Gastroesophageal sphincter (tissue), 4 donors: Measurements from ENCODE around the gene SMIM7. TPM values are rescaled to one million over a fixed set of nuclear protein-coding genes. Genes with fewer than 3 reads are reported as not detected.

Experiments
- ATAC-seq: fragments of 150-250 bp; one replicate; pipeline ENCODE4 v1.9.1; 2016; ENCODE audit warnings: mild to moderate bottlenecking, moderate library complexity
- H3K27ac ChIP-seq, 4 donors: fragments of 200-600 bp; sonication (generic) in 3 of 4; 1 replicate in 3 of 4; 2 replicates in 1 of 4; pipeline ENCODE4 v1.5.1; 2016 to 2019
- H3K27me3 ChIP-seq: fragments of 200-600 bp; sonication (generic); one replicate; pipeline ENCODE4 v1.5.1; 2019
- H3K36me3 ChIP-seq, 2 donors: fragments of 200-600 bp; sonication (generic); one replicate each; pipeline ENCODE4 v1.5.1; 2019; ENCODE audit warnings: control low read depth in 1 of 2
- H3K4me1 ChIP-seq, 3 donors: fragments of 200-600 bp; sonication (generic); 1 replicate in 2 of 3; 2 replicates in 1 of 3; pipeline ENCODE4 v1.5.1; 2016 to 2019; ENCODE audit warnings: control low read depth in 2 of 3
- H3K4me3 ChIP-seq, 2 donors: fragments of 200-600 bp; sonication (generic); one replicate each; pipeline ENCODE4 v1.5.1; 2019; ENCODE audit warnings: mild to moderate bottlenecking in 1 of 2, moderate library complexity in 1 of 2
- H3K9me3 ChIP-seq, 3 donors: fragments of 200-600 bp; sonication (generic); one replicate each; pipeline ENCODE4 v1.5.1; 2017 to 2019; ENCODE audit warnings: control low read depth in 2 of 3
- EP300 ChIP-seq: sonication (generic); formaldehyde crosslinking; IDR thresholded peaks from one replicate; pipeline ENCODE4 v1.6.1; 2017; ENCODE audit warnings: antibody characterized with exemption, mild to moderate bottlenecking
- POLR2A ChIP-seq, 2 donors: fragments of 450-650 bp; IDR thresholded peaks; one replicate each; pipeline ENCODE4 v1.6.1; 2017; ENCODE audit warnings: antibody characterized with exemption in 2 of 2, mild to moderate bottlenecking in 2 of 2, moderate library complexity in 1 of 2
- POLR2AphosphoS5 ChIP-seq: sonication (generic); formaldehyde crosslinking; IDR thresholded peaks from one replicate; pipeline ENCODE4 v1.6.1; 2017; ENCODE audit warnings: antibody characterized with exemption
- WGBS, 2 donors: methylation state at CpG; one replicate each; pipeline ENCODE4 v1.1.5; 2018; ENCODE audit warnings: low coverage in 1 of 2; 5-methylcytosine and 5-hydroxymethylcytosine counted together
- total RNA-seq, 4 donors: library from RNA; depleted of rRNA; stranded (reverse); fragments of >200 nt; gene quantifications; one replicate each; pipeline ENCODE4 v1.1.0, GENCODE V29; 2016
- TF ChIP-seq, protein P1 (sequence below), 4 experiments: fragments of 200-600 bp in 2 of 4; fragments of 450-650 bp in 2 of 4; sonication (generic) in 1 of 4; IDR thresholded peaks; one replicate each; pipeline ENCODE4 v1.5.1; 2017 to 2019; ENCODE audit warnings: antibody characterized with exemption in 4 of 4, mild to moderate bottlenecking in 2 of 4, moderate library complexity in 2 of 4

The SMIM7 gene
- total RNA-seq, 4 donors from 2014 or later, result 73.4 to 112 (median 86.0) TPM

DNA sequence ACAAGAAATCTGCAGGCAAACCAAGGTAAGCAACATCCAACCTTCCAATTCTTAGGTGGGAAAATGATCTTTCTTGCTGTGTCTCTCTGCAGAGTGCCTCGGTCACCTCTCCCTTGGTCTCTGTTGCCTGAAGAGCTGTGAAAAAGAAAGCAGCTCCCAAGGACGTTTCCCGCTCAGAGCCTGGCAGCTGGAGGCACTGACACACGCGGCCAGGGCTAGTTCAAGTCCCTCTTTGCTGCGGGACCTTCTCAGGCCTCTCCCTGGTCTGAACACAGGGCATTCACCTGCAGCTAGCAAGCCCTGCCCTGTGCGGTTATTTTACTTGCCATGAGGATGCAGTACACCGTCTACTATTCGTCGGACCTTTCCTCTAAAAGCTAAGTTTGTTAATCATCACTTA, 35.7 kb downstream of the SMIM7 start:
- H3K9me3 ChIP-seq, result no peaks in the 10 kb centered on the region
- H3K4me1 ChIP-seq, result peaks cover 2 to 76% (median 38%) of the 10 kb centered on the region in 3 donors
- no peaks in the 10 kb centered on the region for H3K27me3 ChIP-seq
- no peak for TF ChIP-seq POLR2A (IDR thresholded peaks at IDR 0.05)
- TF ChIP-seq POLR2AphosphoS5, result no peak
- WGBS, 2 donors, result 42 to 73% methylated on average over 3 to 10 of the region's 10 CpGs
- H3K36me3 ChIP-seq, result peaks cover 0 to 21% of the 10 kb centered on the region in 2 donors
- H3K4me3 ChIP-seq, result no peak overlapping the region
- ATAC-seq, result no peak
- no peak overlapping the region for H3K27ac ChIP-seq

DNA sequence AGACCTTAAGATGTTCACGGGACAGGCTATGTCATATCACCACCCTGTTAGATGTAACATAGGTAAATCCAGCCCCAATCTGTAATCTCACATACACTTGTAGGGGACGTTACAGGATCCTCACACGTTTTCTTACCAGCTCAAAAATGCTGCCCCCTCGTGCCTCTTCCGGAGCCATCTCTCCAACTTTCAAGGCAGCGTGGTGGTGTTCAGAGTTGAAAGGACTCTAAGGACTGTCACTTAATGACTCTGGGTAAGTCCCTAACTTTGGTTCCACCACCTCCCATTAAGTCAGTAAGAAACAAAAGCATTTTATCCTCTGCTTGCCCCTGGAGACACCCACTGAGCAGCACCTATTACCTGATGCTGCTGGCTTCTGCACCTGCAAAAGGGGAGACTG, 36.4 kb downstream of the SMIM7 start:
- WGBS, 2 donors, result 50 to 61% methylated on average over 1 to 5 of the region's 6 CpGs
- Histone ChIP-seq H3K4me1 (peaks cover 2 to 77% (median 40%) of the 10 kb centered on the region in 3 donors), H3K27me3 (no peaks in the 10 kb centered on the region), H3K9me3 (no peaks in the 10 kb centered on the region), H3K27ac (no peak overlapping the region), H3K4me3 (no peak overlapping the region), H3K36me3 (peaks cover 0 to 21% of the 10 kb centered on the region in 2 donors)
- ATAC-seq, result no peak
- TF ChIP-seq POLR2A (IDR thresholded peaks at IDR 0.05) (no peak), EP300 (no peak), POLR2AphosphoS5 (no peak)
- TF ChIP-seq, protein P1, sequence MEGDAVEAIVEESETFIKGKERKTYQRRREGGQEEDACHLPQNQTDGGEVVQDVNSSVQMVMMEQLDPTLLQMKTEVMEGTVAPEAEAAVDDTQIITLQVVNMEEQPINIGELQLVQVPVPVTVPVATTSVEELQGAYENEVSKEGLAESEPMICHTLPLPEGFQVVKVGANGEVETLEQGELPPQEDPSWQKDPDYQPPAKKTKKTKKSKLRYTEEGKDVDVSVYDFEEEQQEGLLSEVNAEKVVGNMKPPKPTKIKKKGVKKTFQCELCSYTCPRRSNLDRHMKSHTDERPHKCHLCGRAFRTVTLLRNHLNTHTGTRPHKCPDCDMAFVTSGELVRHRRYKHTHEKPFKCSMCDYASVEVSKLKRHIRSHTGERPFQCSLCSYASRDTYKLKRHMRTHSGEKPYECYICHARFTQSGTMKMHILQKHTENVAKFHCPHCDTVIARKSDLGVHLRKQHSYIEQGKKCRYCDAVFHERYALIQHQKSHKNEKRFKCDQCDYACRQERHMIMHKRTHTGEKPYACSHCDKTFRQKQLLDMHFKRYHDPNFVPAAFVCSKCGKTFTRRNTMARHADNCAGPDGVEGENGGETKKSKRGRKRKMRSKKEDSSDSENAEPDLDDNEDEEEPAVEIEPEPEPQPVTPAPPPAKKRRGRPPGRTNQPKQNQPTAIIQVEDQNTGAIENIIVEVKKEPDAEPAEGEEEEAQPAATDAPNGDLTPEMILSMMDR (IDR thresholded peaks at IDR 0.05), result no peak

DNA sequence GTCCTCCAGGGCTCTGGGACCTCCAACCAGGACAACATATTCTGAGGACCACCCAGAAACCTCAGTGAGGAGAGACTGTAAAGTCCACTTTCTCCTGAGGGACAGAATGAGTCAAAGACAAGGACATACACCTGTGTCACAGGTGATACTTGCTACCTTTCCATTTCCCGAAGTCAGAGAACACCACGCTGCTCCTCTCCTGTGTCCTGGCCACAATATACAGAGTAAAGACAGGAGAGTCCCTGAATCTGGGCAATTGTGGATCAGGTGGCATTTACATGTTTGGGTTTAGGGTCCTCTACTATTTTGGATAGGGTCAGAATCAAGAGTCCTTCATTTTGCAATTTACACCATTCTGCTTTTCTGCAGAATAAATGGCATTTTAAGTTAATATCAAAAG, 36.9 kb downstream of the SMIM7 start:
- 93% methylated on average over 2 of the region's 2 CpGs; no CpG with 5 or more reads in 1 of the 2 donors for WGBS, 2 donors

DNA sequence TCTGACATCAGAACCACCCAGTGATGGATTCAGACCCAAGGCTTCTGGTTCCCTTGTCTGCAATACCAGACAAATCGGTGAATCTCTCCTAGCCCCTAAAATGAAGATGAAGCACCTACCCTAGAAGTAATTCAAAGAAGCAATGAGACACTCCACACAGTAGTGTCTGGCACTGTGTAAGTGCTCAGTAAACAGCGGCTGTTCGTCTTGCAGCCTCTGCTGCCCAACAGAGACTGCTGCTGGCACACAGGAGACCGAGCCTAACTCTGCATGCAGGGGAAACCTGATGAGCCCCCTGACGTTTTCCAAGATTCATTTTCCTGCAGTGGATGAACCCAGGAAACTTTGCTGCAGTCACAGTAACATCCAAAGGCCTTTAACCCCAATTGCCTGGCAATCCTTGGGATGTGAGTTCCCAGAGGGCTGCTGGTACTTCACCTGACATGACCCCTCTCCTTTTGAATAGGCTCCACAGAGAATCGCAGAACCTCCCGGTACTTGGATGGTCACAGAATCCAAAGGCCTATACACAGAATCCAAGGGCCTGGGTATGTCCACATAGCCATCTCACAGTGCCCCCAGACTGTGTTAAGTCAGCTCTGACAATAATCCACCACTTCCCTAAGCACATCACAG, 38.7 kb downstream of the SMIM7 start:
- TF ChIP-seq POLR2AphosphoS5, result no peak
- TF ChIP-seq, protein P1 (IDR thresholded peaks at IDR 0.05), result no peak
- TF ChIP-seq POLR2A (IDR thresholded peaks at IDR 0.05), result no peak
- no peak for TF ChIP-seq EP300
- no peaks in the 10 kb centered on the region for H3K9me3 ChIP-seq
- ATAC-seq, result no peak
- peaks cover 0 to 88% (median 31%) of the 10 kb centered on the region in 3 donors for H3K4me1 ChIP-seq
- no peak overlapping the region for H3K4me3 ChIP-seq
- no peak overlapping the region for H3K27ac ChIP-seq
- no peaks in the 10 kb centered on the region for H3K27me3 ChIP-seq
- peaks cover 0 to 21% of the 10 kb centered on the region in 2 donors for H3K36me3 ChIP-seq
- 63 to 91% methylated on average over 5 of the region's 7 CpGs for WGBS, 2 donors

More for the DNA sequence above, 36.9 kb downstream of the SMIM7 start:
- ATAC-seq, result no peak
- Histone ChIP-seq H3K4me3 (no peak overlapping the region), H3K4me1 (peaks cover 2 to 82% (median 40%) of the 10 kb centered on the region in 3 donors), H3K36me3 (peaks cover 0 to 21% of the 10 kb centered on the region in 2 donors), H3K27me3 (no peaks in the 10 kb centered on the region), H3K9me3 (no peaks in the 10 kb centered on the region), H3K27ac (no peak overlapping the region)
- no peak for TF ChIP-seq POLR2AphosphoS5

DNA sequence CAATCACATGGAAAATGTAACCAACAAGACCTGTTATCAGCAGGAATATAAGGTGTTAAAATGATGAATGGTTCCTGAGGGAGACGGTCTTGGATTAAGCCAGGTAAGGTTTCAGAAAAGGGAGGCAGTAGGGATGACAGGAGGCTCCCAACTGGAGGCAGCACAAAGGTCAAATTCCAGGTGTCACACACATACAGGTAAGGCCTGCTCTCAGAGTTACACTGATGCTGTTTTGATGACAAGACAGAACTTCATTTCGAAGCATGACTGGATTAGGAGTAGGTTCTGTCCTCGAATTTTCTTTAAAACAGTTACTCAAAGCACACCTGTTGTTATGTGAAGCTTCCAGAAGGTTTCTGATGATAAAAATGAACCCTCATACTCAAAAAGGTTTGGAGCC, 39.4 kb downstream of the SMIM7 start:
- WGBS, 2 donors, result 61 to 78% methylated on average over 2 to 3 of the region's 3 CpGs
- H3K9me3 ChIP-seq, result no peaks in the 10 kb centered on the region
- TF ChIP-seq POLR2A (IDR thresholded peaks at IDR 0.05) (no peak), EP300 (no peak), POLR2AphosphoS5 (no peak)
- TF ChIP-seq, protein P1 (IDR thresholded peaks at IDR 0.05), result no peak
- H3K4me1 ChIP-seq, result peaks cover 0 to 84% (median 25%) of the 10 kb centered on the region in 3 donors
- H3K27ac ChIP-seq, result peak overlapping the region in 1 of 4 donors; percentile 5
- no peaks in the 10 kb centered on the region for H3K27me3 ChIP-seq
- no peak overlapping the region for H3K4me3 ChIP-seq
- peaks cover 0 to 21% of the 10 kb centered on the region in 2 donors for H3K36me3 ChIP-seq
- ATAC-seq, result no peak

DNA sequence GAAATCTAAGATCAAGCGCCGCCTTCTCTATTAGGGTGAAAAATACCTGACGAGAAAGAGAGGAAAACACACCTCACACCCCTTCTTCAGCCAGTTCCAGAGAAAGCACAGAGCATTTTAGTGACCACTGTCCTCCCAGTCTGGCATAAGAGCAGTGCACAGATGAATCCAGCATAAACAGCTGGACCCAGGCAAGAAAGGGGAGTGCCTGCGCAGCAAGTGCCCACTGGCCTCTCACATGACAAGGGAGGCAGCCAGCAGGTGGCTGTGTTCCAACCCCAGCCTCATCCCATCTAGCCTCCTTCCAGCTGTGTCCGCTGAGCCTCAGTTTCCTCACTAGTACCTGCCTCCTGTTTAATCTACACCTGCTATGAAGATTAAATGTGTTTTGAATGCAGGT, 39.9 kb downstream of the SMIM7 start:
- WGBS, 2 donors, result 68 to 80% methylated on average over 2 to 4 of the region's 5 CpGs
- peaks cover 0 to 18% of the 10 kb centered on the region in 2 donors for H3K36me3 ChIP-seq
- no peaks in the 10 kb centered on the region for H3K27me3 ChIP-seq
- no peaks in the 10 kb centered on the region for H3K9me3 ChIP-seq
- H3K27ac ChIP-seq, result peak overlapping the region in 2 of 4 donors; percentile 5 to 33
- ATAC-seq, result no peak
- H3K4me1 ChIP-seq, result peaks cover 0 to 84% (median 19%) of the 10 kb centered on the region in 3 donors
- H3K4me3 ChIP-seq, result no peak overlapping the region
- TF ChIP-seq, protein P1 (IDR thresholded peaks at IDR 0.05), result no peak
